Stimulated activated CD4-positive, alpha-beta T cell treated with anti-CD3 and anti-CD28 coated beads, TNF-alpha, amount 100 ng/mL, for 48 hours (primary cell): Measurements from ENCODE around the gene ZFPM1.

Source experiments
- DNase-seq, 3 donors: peaks; one replicate each; pipeline ENCODE4 v3.0.0-alpha.2; 2020; ENCODE audit warnings: low read depth in 3 of 3

The ZFPM1 gene

DNA sequence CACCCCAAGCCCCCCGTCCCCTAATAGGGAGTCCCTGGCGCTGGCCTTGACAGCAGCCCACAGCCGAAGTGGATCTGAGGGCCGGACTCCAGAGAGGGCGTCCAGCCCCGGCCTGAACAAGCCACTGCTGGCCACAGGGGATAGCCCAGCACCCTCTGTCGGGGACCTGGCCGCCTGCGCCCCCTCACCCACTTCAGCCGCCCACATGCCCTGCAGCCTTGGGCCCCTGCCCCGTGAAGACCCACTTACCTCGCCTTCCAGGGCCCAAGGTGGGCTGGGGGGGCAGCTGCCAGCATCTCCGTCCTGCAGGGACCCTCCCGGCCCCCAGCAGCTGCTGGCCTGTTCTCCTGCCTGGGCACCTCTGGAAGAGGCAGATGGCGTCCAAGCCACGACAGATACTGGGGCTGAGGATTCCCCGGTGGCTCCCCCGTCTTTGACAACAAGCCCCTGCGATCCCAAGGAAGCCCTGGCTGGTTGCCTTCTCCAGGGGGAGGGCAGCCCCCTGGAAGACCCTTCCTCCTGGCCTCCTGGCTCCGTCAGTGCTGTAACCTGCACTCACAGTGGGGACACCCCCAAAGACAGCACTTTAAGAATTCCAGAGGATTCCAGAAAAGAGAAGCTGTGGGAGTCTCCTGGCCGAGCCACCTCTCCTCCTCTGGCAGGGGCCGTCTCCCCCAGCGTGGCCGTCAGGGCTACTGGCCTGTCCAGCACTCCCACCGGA lies 19.3 kb upstream of the ZFPM1 start:
- DNase-seq = no peak

DNA sequence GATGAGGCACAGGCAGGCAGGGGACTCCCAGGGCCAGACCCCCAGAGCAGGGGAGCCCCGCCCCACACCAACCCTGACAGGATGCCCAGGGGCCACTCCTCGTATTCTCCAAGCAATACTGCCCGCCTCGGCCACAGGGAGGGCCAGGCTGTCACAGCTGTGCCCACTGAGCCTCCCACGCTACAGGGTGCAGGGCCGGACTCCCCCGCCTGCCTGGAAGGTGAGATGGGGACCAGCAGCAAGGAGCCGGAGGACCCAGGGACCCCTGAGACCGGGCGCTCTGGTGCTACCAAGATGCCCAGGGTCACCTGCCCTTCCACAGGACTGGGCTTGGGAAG lies 18.8 kb upstream of the ZFPM1 start:
- no peak for DNase-seq

DNA sequence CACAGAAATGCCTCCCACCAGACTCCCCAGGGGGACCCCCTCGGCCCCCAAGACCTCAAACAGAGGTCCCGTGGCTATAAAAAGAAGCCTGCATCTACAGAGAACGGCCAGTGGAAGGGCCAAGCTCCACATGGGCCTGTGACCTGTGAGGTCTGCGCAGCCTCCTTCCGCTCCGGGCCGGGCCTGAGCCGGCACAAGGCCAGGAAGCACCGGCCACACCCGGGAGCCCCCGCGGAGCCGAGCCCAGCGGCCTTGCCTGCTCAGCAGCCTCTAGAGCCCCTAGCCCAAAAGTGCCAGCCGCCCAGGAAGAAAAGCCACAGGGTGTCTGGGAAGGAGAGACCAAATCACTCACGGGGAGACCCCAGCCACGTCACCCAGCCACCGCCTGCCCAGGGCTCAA lies 18.3 kb upstream of the ZFPM1 start:
- no peak for DNase-seq

DNA sequence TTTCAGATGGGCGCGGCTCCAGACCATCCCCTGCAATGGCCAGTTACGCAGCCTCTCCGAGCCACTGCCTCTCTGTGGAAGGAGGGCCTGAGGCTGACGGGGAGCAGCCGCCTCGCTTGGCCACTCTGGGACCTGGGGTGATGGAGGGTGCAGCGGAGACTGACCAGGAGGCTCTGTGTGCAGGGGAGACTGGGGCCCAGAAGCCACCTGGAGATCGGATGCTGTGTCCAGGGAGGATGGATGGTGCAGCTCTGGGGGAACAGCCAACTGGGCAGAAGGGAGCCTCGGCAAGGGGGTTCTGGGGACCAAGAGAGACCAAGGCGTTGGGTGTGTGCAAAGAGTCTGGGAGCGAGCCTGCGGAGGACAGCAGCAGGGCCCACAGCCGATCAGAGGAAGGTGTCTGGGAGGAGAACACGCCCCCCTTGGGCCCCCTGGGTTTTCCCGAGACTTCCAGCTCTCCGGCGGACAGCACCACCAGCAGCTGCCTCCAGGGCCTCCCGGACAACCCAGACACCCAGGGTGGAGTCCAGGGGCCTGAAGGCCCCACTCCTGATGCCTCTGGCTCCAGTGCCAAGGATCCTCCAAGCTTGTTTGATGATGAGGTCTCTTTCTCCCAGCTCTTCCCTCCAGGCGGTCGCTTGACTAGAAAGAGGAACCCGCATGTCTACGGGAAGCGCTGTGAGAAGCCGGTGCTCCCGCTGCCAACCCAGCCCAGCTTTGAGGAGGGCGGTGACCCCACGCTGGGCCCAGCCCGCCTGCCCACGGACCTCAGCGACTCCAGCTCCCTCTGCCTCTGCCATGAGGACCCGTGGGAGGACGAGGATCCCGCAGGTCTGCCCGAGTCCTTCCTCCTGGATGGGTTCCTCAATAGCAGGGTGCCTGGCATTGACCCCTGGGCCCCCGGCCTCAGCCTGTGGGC lies 17.4 kb upstream of the ZFPM1 start:
- no peak for DNase-seq

DNA sequence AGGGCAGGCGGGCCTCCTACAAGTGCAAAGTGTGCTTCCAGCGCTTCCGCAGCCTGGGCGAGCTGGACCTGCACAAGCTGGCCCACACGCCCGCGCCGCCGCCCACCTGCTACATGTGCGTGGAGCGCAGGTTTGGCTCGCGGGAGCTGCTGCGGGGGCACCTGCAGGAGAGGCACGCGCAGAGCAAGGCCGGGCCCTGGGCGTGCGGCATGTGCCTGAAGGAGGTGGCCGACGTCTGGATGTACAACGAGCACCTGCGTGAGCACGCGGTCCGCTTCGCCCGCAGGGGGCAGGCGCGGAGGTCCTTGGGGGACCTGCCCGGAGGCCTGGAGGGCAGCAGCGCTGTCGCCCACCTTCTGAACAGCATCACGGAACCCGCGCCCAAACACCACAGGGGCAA lies 16.3 kb upstream of the ZFPM1 start:
- DNase-seq = no peak

DNA sequence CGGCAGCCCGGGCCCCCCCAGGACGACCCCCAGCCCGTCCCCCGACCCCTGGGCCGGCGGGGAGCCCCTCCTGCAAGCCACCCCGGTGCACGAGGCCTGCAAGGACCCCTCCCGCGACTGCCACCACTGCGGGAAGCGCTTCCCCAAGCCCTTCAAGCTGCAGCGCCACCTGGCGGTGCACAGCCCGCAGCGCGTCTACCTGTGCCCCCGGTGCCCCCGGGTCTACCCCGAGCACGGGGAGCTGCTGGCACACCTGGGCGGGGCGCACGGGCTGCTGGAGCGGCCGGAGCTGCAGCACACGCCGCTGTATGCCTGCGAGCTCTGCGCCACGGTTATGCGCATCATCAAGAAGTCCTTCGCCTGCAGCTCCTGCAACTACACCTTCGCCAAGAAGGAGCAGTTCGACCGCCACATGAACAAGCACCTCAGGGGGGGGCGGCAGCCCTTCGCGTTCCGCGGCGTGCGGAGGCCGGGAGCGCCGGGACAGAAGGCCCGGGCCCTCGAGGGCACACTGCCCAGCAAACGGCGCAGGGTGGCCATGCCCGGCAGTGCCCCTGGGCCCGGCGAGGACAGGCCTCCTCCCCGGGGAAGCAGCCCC lies 15.6 kb upstream of the ZFPM1 start:
- DNase-seq = peak; percentile 37 to 60 (median 41)

DNA sequence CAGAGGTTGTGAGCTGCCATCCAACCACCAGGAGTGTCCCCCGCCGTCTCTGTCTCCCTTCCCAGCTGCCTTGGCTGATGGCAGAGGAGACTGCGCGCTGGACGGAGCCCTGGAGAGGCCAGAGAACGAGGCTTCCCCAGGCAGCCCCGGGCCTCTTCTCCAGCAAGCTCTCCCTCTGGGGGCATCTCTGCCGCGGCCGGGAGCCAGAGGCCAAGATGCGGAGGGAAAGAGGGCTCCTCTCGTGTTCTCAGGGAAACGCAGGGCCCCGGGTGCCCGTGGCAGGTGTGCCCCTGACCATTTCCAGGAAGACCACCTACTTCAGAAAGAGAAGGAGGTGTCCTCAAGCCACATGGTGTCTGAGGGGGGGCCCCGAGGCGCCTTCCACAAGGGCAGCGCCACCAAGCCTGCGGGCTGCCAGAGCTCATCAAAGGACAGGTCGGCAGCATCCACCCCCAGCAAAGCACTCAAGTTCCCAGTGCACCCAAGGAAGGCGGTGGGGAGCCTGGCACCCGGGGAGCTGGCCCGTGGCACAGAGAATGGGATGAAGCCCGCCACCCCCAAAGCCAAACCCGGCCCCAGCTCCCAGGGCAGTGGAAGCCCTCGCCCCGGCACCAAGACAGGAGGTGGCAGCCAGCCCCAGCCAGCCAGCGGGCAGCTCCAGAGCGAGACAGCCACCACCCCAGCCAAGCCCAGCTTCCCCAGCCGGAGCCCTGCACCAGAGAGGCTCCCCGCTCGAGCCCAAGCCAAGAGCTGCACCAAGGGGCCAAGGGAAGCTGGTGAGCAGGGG lies 14.8 kb upstream of the ZFPM1 start:
- DNase-seq = no peak

DNA sequence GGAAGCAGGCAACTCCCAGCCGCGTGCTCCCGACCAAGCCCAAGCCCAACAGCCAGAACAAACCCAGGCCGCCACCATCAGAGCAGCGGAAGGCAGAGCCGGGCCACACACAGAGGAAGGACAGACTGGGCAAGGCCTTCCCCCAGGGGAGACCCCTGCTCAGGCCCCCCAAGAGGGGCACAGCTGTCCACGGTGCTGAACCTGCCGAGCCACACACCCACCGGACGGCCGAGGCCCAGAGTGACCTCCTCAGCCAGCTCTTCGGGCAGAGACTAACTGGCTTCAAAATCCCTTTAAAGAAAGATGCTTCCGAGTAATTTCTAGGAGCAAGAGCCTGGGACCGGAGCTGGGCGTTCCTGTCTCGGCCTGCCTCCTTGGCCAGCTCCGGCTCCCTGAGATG lies 14.1 kb upstream of the ZFPM1 start:
- no peak for DNase-seq

DNA sequence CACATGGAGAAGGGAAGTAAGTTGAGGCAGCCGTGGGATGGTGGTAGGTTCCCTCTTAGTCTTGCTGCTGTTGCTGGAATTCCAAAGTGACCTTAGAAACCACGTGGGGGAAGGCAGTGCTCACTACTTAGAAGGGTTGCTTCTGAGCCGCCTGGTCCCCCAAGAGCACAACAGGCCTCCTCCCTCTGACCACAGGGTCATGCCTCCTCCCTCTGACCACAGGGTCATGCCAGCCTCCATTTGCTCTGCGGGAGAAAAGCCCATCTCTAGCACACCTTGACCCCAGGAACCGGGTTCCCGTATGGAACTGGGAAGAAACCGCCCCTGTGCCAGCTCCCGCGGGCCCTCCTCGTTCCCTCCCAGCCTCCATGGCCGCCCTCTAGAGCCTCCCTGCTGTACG lies 13.4 kb upstream of the ZFPM1 start:
- DNase-seq = no peak

DNA sequence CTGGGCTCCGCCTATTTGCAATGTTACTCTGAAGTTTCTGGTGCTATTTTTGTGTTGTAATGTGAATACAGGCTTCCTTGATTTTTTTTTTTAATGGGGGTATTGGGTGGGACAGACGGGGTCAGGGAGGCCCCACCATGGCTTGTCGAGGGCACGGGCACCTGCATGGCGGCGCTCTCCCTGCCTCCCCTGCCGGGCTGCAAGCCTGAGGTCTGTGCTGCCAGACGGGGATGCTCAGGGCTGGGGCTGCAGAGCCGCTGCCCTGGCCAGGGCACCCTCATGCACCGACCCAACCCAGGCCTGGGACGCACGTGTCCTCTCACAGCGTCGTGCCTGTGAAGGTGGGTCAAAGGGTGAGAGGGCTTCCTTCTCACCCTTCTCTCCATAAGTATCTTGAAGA lies 13.0 kb upstream of the ZFPM1 start:
- DNase-seq = no peak

DNA sequence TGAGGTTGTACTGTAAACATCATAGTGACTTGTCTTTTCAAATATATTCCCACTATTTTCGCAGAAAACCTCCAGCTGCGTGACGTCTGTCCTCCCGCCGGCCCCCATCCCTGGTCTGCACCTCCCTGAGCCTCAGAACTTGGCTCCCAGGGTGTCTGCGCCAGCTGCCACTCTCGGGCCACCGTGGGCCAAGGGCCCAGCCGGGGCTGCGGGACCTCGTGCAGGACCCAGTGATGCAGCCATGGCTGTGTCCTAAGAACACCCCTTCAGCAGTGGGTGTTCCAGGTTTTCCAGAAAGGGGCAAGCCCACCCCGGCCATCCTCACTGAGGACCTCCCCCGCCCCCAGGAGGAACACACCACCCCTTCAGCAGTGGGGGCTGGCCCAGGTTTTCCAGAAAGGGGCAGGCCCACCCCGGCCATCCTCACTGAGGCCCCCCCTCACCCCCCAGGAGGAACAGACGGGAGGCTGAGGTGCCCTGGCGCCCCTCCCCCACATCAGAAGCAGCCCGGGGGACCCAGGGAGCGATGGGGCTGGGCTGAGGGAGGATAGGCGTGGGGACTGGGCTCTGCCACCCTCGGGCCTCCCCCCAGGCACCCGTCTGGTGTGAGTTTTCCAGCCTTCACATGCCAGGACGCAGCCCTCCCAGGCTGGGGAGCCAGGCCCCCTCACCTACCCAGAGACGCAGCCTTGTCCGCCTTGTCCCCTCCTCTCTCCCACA lies 12.2 kb upstream of the ZFPM1 start:
- no peak for DNase-seq

DNA sequence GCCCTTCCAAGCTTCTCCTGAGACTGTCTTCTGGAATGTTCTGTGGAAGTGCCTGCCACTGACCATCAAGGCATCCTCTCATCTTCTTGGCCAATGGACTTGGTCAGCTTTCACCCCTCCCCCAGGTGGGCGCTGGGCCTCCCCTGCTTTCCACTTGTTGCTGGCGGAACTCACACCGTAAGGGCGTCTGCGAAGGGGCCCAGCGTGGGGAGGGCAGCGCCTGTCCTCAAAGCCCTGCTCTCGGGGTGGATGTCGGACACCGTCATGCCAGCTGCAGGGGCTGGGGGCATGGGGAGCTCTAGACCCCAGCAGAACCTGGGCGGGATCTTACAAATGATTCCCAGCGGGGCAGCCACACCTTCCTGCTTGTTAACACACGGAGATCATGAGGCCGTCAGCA lies 11.6 kb upstream of the ZFPM1 start:
- DNase-seq = no peak

DNA sequence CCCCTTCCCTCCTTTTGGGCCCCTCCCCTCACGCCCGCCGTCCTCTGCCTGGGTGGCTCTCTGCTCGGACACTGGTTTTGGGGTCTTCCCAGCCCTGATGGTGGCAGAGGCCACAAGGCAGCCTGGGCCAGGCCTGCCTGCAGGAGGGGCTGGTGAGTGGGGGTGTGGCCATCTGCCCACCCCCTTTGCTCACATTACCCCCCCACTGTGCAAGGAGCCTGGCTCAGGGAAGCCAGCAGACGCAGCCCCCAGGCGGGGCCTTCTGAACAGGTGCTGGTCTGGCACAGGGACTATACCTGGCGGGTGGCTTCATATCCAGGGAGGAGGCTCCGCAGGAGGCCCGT lies 10.7 kb upstream of the ZFPM1 start:
- DNase-seq = no peak

DNA sequence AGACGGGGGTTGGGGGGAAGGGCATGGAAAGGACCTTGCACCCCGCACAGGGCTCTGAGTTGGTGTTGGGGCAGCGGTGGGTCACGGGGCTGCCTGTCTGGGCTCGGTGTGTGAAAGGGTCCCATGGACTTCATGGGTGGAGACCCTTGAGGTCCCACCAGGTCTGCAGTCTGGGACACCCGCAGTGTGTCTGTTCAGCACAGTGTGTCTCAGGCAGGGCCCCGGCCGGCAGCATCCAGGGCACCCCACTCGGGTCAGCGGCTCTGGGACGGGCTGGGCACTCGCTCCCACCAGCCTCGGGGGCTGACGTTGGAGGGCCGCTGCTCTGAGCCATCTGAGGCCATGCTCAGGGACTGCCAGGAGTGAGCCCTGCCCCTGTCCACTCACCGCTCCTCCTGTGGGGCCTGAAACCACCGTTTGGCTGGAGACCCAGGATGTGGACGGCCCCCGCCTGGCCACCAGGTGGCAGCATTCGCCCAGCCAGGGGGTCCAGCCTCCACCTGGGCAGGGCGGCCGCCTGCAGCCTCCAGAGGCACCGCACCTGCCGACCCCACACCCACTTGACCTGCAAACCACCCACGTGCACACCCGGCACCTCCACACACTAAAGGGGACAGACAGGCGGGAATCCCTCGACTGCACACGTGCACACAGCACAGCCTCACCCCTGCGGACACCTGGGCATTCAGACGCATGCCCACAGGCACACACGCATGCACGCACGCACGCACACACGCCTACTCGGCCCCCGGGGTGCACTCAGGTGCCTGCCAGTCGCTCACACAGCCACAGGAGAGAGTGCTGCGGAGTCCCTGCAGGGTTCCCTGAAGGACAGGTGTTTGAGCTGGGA lies 10.1 kb upstream of the ZFPM1 start:
- peak; percentile 53 to 74 (median 70) for DNase-seq

DNA sequence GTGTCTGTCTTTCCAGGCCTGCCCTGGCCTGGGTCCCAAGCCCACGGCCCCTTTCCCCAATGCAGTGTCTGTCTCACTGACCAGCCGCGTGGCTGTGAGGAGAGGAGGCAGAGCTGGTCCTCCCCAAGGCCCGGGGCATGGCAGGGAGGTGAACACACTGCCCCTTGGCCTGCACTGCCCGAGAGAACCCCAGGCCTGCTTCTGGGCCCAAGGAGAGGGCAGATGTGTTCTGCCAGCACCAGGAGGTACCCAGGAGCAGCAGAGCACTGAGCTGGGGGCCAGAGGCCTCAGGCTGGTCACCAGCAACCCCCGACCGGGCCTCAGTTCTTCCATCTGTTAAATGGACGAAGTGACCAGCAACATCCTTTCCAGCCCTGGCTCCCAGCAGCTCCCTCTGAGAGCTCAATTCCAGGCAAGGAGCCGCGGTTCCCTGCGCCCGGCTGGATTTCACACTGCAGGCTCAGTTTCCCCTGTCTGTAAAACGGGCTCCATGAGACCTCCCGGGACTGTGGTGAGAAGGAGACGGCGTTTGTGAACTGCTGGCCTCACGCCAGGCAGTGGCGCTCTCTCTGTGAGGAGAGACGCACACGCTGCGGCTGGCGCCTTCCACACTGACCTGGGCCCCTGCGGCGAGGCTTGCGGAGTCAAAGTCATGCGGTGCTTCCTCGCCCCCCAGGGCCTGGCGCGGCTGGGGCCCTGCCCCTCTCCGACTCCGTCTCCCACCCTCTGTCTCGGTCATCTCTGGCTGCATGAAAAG lies 8.1 kb upstream of the ZFPM1 start:
- no peak for DNase-seq

DNA sequence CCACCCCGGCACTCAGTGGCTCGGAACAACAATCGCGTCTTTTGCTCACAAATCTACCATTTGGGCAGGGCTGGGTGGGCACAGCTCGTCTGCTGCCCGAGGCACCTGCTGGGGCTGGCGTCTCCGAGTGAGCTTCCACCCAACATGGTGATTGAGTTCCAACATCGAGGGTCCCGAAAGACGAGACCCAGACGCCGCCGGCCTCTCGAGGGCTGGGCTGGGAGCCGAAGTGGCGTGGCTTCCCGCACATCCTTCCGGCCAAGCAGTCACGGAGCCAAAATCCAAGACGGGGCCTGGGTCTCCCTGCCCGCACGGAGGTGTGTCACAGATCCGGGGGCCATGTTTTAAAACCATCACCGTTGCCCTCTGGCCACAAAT lies 7.5 kb upstream of the ZFPM1 start:
- DNase-seq = no peak

DNA sequence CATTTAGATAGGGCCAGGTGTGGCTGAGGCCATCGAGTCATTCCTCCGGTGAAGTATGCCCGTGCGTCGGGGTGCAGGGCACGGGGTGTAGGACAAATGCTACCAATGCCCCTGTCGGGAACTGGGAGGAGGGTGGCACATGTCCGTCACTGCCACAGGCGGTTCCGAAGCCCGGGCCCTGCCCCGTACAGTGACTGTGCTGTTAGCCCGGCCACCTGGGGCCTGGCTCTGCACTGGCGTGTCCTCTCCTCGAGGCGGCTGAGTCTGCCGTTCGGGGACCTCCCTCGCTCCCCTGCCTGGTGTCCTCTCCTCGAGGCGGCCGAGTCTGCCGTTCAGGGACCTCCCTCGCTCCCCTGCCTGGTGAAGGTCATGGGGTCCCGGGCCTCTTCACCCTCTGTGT lies 7.0 kb upstream of the ZFPM1 start:
- DNase-seq = no peak

DNA sequence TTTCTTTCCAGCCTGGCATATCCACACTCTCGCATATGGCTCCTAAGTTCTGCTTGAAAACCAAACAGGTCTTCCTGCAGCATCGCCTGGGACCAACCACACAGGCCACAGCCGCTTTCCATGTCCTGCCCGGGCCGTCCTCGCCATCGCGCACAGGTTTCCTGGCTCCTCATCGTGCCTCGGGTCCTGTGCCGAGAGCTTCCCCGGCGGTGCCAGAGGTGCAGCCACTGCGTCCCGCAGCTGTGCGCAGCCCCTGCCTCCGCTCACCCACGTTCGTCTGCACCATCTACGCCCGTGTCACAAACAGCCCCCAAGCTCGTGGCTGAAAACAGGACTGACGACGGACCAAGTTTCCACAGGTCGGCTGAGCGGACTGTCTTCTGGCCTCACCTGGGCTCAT lies 6.3 kb upstream of the ZFPM1 start:
- no peak for DNase-seq

DNA sequence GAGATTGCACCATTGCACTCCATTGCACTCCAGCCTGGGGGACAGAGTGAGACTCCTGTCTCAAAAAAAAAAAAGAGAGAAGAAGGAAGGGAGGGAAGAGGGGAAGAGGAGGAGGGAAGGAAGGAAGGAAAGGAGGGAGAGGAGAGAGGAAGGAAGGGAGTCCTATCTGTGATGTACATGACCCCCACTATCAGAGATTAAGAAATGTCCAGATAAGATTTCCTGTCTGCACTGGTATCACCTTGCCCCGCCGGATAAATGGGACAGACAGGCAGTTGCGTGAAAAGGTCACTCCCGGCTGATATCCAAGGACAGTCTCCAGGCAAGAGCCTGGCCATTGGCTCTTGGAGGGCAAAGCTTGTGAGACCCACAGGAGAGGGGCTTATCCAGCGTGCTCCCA lies 5.2 kb upstream of the ZFPM1 start:
- no peak for DNase-seq
